HG03565 (cell line): ENCODE data around the gene ENTPD7.

ENCODE experiments used
- ATAC-seq: cut with Tn5 transposase; IDR thresholded peaks from one replicate; pipeline ENCODE4 v1.9.1; 2021; ENCODE audit warnings: mild to moderate bottlenecking, moderate library complexity; ENCODE audit not compliant: unreplicated experiment

The ENTPD7 gene

GRCh38 chr10:99633832-99634231 lies 25.5 kb upstream of the ENTPD7 start:
- no peak for ATAC-seq

- no peak for ATAC-seq
Observed at GRCh38 chr10:99647601-99648151, 11.6 kb upstream of the ENTPD7 start.

- no peak for ATAC-seq
Observed at GRCh38 chr10:99648717-99649116, 10.6 kb upstream of the ENTPD7 start.

GRCh38 chr10:99652800-99653390 lies 6.4 kb upstream of the ENTPD7 start:
- ATAC-seq, result no peak

GRCh38 chr10:99654390-99655175 lies 4.7 kb upstream of the ENTPD7 start:
- no peak for ATAC-seq

GRCh38 chr10:99656199-99657064 lies 2.9 kb upstream of the ENTPD7 start:
- ATAC-seq, result no peak

GRCh38 chr10:99658622-99659030 lies 683 bp upstream of the ENTPD7 start:
- ATAC-seq, result no peak

GRCh38 chr10:99659868-99660366 lies 608 bp downstream of the ENTPD7 start:
- ATAC-seq, result no peak

GRCh38 chr10:99660662-99661376 lies 1.5 kb downstream of the ENTPD7 start:
- no peak for ATAC-seq

- no peak for ATAC-seq
Observed at GRCh38 chr10:99661377-99661763, 2.1 kb downstream of the ENTPD7 start.

GRCh38 chr10:99665304-99665703 lies 6.0 kb downstream of the ENTPD7 start:
- no peak for ATAC-seq

- no peak for ATAC-seq
Observed at GRCh38 chr10:99667108-99667751, 7.9 kb downstream of the ENTPD7 start.

- no peak for ATAC-seq
Observed at GRCh38 chr10:99671386-99671785, 12.1 kb downstream of the ENTPD7 start.

- ATAC-seq, result no peak
Observed at GRCh38 chr10:99672884-99673283, 13.6 kb downstream of the ENTPD7 start.

GRCh38 chr10:99673492-99673891 lies 14.2 kb downstream of the ENTPD7 start:
- no peak for ATAC-seq

- no peak for ATAC-seq
Observed at GRCh38 chr10:99674762-99675161, 15.5 kb downstream of the ENTPD7 start.

GRCh38 chr10:99676426-99676825 lies 17.1 kb downstream of the ENTPD7 start:
- ATAC-seq, result no peak

- ATAC-seq, result no peak
Observed at GRCh38 chr10:99676895-99677294, 17.6 kb downstream of the ENTPD7 start.

GRCh38 chr10:99678921-99679320 lies 19.6 kb downstream of the ENTPD7 start:
- no peak for ATAC-seq

- ATAC-seq, result no peak
Observed at GRCh38 chr10:99681553-99681952, 22.2 kb downstream of the ENTPD7 start.
